B cell (primary cell): ENCODE data around the gene PTPN4. TPM values are rescaled to one million over a fixed set of nuclear protein-coding genes. Genes with fewer than 3 reads are reported as not detected.

ENCODE experiments used
- ATAC-seq: fragments of 200-7000 bp; cut with Tn5 transposase; one replicate; pipeline ENCODE4 v1.10.0; 2021; ENCODE audit warnings: low read depth, mild to moderate bottlenecking, moderate number of reproducible peaks, moderate library complexity
- CTCF ChIA-PET: fragments of 350-600 bp; sonication (Branson Sonifier 250); formaldehyde crosslinking; loops from one replicate; lab custom pipeline; 2021; ENCODE audit warnings: antibody characterized with exemption, inconsistent platforms; lab: Charles Lee
- POLR2A ChIA-PET: fragments of 350-600 bp; sonication (Branson Sonifier 250); formaldehyde crosslinking; loops from one replicate; lab custom pipeline; 2021; ENCODE audit warnings: antibody characterized with exemption; lab: Charles Lee
- DNase-seq: peaks from one replicate; pipeline ENCODE4 v3.0.0; 2013
- H2AFZ ChIP-seq: 2 replicates; pipeline ENCODE4 v1.6.1; 2012; ENCODE audit warnings: mild to moderate bottlenecking, low read depth, low read length; ENCODE audit not compliant: insufficient read depth, poor library complexity, severe bottlenecking
- H3K27ac ChIP-seq, 2 donors: 1 replicate in 1 of 2; 2 replicates in 1 of 2; pipeline ENCODE4 v1.5.1; 2012 to 2013; ENCODE audit warnings: low read length in 2 of 2, mild to moderate bottlenecking in 2 of 2, moderate library complexity in 1 of 2
- H3K27me3 ChIP-seq, 4 experiments: fragments of 200-600 bp in 1 of 4; sonication (generic) in 1 of 4; replicated peaks in 1 of 4; 1 replicate in 2 of 4; 2 replicates in 2 of 4; pipeline versions ENCODE4 v1.6.1 to v1.7.0; 2013 to 2016; ENCODE audit warnings: low read length in 3 of 4, mild to moderate bottlenecking in 2 of 4, mixed read lengths in 1 of 4, moderate library complexity in 1 of 4; ENCODE audit not compliant: insufficient read depth in 4 of 4, control insufficient read depth in 3 of 4; ENCODE audit errors: control extremely low read depth in 1 of 4
- H3K36me3 ChIP-seq, 2 experiments: replicated peaks in 1 of 2; 1 replicate in 1 of 2; 2 replicates in 1 of 2; pipeline versions ENCODE4 v1.6.1 to v1.7.1; 2013; ENCODE audit warnings: low read length in 1 of 2; ENCODE audit not compliant: insufficient read depth in 2 of 2, control insufficient read depth in 1 of 2; ENCODE audit errors: control extremely low read depth in 1 of 2, extremely low read depth in 1 of 2
- H3K4me1 ChIP-seq, 2 donors: fragments of 200-600 bp in 1 of 2; sonication (generic) in 1 of 2; 1 replicate in 1 of 2; 2 replicates in 1 of 2; pipeline versions ENCODE4 v1.5.1 to v1.6.1; 2013 to 2017; ENCODE audit warnings: low read length in 2 of 2; ENCODE audit not compliant: control insufficient read depth in 2 of 2, insufficient read depth in 2 of 2
- H3K4me2 ChIP-seq: replicated peaks from 2 replicates; pipeline ENCODE3; 2012; ENCODE audit warnings: mild to moderate bottlenecking, low read depth, low read length; ENCODE audit not compliant: poor library complexity, severe bottlenecking
- H3K4me3 ChIP-seq, 5 experiments: fragments of 200-600 bp in 1 of 5; sonication (generic) in 1 of 5; 1 replicate in 3 of 5; 2 replicates in 2 of 5; pipeline versions ENCODE4 v1.5.1 to v1.7.0; 2011 to 2016; ENCODE audit warnings: low read length in 4 of 5, mild to moderate bottlenecking in 4 of 5, low read depth in 2 of 5, control low read depth in 1 of 5, moderate library complexity in 1 of 5; ENCODE audit not compliant: insufficient read depth in 1 of 5; ENCODE audit errors: control extremely low read depth in 1 of 5, extremely low read depth in 1 of 5
- H3K79me2 ChIP-seq: fragments of 200-600 bp; sonication (generic); one replicate; pipeline ENCODE4 v1.6.0; 2016; ENCODE audit warnings: low read length; ENCODE audit not compliant: control insufficient read depth, insufficient read depth
- H3K9ac ChIP-seq: fragments of 200-600 bp; sonication (generic); 2 replicates; pipeline ENCODE4 v1.6.1; 2017; ENCODE audit warnings: mild to moderate bottlenecking, low read length, moderate library complexity
- H3K9me3 ChIP-seq, 3 donors: one replicate each; pipeline versions ENCODE4 v1.6.1 to v1.7.1; 2013; ENCODE audit warnings: low read length in 2 of 3; ENCODE audit not compliant: control insufficient read depth in 2 of 3, insufficient read depth in 1 of 3; ENCODE audit errors: control extremely low read depth in 1 of 3
- H4K20me1 ChIP-seq: 2 replicates; pipeline ENCODE4 v1.6.0; 2012; ENCODE audit warnings: mild to moderate bottlenecking, low read length; ENCODE audit not compliant: insufficient read depth, control insufficient read depth, poor library complexity, severe bottlenecking
- H3K27ac Mint-ChIP-seq: one replicate; pipeline ENCODE4 v1.8.0; 2021; ENCODE audit warnings: mixed read lengths
- H3K27me3 Mint-ChIP-seq: one replicate; pipeline ENCODE4 v1.8.0; 2021; ENCODE audit warnings: mixed read lengths
- H3K4me1 Mint-ChIP-seq: one replicate; pipeline ENCODE4 v1.8.0; 2021; ENCODE audit warnings: mixed read lengths
- H3K4me3 Mint-ChIP-seq: one replicate; pipeline ENCODE4 v1.8.0; 2021; ENCODE audit warnings: mixed read lengths
- H3K9me3 Mint-ChIP-seq: one replicate; pipeline ENCODE4 v1.8.0; 2022; ENCODE audit warnings: mixed read lengths; ENCODE audit not compliant: insufficient read depth
- EZH2 ChIP-seq: IDR thresholded peaks from 2 replicates; pipeline ENCODE4 v1.6.1; 2012; ENCODE audit warnings: borderline replicate concordance, low read depth, mild to moderate bottlenecking, moderate library complexity, low read length; ENCODE audit not compliant: insufficient read depth, poor library complexity, severe bottlenecking
- WGBS: methylation state at CpG from one replicate; pipeline ENCODE4 v1.1.5; 2013; ENCODE audit warnings: missing lambda C conversion rate; ENCODE audit not compliant: insufficient coverage; 5-methylcytosine and 5-hydroxymethylcytosine counted together
- intact Hi-C: fragments of 100-400 bp; cut with micrococcal nuclease; formaldehyde crosslinking; loops from one replicate; pipeline ENCODE4 v1.10.0; 2022
- polyA plus RNA-seq: library from polyadenylated mRNA; depleted of rRNA; stranded (reverse); fragments of >200 nt; gene quantifications from 2 replicates; pipeline ENCODE4 v1.2.3, GENCODE V29; 2012
- total RNA-seq, 2 donors: library from RNA; stranded (reverse); fragments of 120-200 nt in 1 of 2; gene quantifications; 1 replicate in 1 of 2; 2 replicates in 1 of 2; pipeline versions ENCODE4 v1.2.3 to v1.2.4, GENCODE V29; 2013 to 2022
- TF ChIP-seq, protein P1 (sequence below): fragments of 200-600 bp; IDR thresholded peaks from one replicate; pipeline ENCODE4 v1.8.0; 2022; ENCODE audit warnings: antibody characterized with exemption, mild to moderate bottlenecking

Gene PTPN4
- total and polyA plus RNA-seq, 2 donors (not counting 1 experiment from before 2014, with no cell fraction given) = 12.6 to 54.8 TPM

DNA sequence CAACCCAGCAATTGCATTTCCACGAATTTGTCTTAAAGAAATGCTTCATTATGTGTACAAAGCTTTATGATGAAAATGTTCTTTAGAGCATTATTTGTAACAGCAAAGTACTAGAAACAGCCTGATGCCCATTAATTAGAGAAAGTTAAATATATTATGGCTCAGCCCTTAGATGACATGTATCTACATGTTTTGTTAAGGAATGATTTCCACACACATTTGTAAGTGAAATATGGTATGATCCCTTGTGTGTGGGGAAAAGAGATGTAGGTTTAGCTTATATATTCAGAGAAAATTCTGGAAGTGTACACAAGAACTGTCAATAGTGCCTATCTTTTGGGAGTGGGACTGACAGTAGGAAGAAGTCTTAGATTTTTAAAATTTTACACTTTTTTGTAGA is 3.8 kb upstream of the PTPN4 start:
- ChIA-PET POLR2A (no interaction called here), CTCF (interaction anchor here (0.7 to 9.4 kb wide), 6 partner anchors 22 to 420 kb away, joined by 3 to 174 read pairs (median 4); no protein-coding TSS in a partner anchor)
- TF ChIP-seq, protein P1, sequence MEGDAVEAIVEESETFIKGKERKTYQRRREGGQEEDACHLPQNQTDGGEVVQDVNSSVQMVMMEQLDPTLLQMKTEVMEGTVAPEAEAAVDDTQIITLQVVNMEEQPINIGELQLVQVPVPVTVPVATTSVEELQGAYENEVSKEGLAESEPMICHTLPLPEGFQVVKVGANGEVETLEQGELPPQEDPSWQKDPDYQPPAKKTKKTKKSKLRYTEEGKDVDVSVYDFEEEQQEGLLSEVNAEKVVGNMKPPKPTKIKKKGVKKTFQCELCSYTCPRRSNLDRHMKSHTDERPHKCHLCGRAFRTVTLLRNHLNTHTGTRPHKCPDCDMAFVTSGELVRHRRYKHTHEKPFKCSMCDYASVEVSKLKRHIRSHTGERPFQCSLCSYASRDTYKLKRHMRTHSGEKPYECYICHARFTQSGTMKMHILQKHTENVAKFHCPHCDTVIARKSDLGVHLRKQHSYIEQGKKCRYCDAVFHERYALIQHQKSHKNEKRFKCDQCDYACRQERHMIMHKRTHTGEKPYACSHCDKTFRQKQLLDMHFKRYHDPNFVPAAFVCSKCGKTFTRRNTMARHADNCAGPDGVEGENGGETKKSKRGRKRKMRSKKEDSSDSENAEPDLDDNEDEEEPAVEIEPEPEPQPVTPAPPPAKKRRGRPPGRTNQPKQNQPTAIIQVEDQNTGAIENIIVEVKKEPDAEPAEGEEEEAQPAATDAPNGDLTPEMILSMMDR = no peak
- no peak for TF ChIP-seq EZH2
- H3K4me3 ChIP-seq = no peak overlapping the region
- DNase-seq = no peak
- H3K27me3 Mint-ChIP-seq = peaks cover 7% of the 10 kb centered on the region
- no CpG with 5 or more reads among the region's 1 CpG for WGBS
- no peak overlapping the region for H3K4me2 ChIP-seq
- no peaks in the 10 kb centered on the region for H3K9me3 Mint-ChIP-seq
- no peak overlapping the region for H3K27ac ChIP-seq
- no peak overlapping the region for H2AFZ ChIP-seq
- H3K4me3 Mint-ChIP-seq = no peak overlapping the region
- H3K4me1 ChIP-seq = peaks cover 8 to 14% of the 10 kb centered on the region in 2 donors
- H3K9me3 ChIP-seq = no peaks in the 10 kb centered on the region
- H3K9ac ChIP-seq = no peak overlapping the region
- H3K4me1 Mint-ChIP-seq = peaks cover 18% of the 10 kb centered on the region
- no peaks in the 10 kb centered on the region for H3K27me3 ChIP-seq
- peaks cover 8% of the 10 kb centered on the region for H3K79me2 ChIP-seq
- intact Hi-C loops = loop anchor here (5.0 kb wide), 2 partner anchors 351 to 1981 kb away; partner anchors contain the start of gene NIFK
- ATAC-seq = no peak
- no peak overlapping the region for H3K27ac Mint-ChIP-seq
- H3K36me3 ChIP-seq = no peaks in the 10 kb centered on the region
- no peaks in the 10 kb centered on the region for H4K20me1 ChIP-seq

DNA sequence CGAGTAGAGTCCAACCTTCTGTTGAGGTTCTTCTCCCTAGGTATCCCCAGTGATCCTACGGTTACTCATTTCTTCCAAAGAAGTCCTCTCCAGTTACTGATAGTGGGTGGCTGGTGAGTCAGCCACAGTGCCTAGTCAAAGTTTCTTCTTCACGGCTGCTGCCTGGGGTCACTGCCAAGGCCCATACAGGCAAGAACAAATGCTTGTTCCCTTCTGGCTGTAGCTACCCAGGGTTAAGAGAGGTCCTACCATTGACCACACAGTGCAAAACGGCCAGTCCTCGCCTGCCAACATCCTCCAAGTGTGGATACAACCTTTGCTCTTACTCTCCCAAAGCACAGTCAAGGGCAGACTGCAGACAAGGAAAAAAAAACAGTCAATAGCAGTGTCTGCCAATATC is 2.9 kb upstream of the PTPN4 start:
- Mint-ChIP-seq H3K4me1 (peaks cover 24% of the 10 kb centered on the region), H3K27ac (no peak overlapping the region)

More for the DNA sequence above, 2.9 kb upstream of the PTPN4 start:
- H3K79me2 ChIP-seq = peaks cover 17% of the 10 kb centered on the region
- H3K4me1 ChIP-seq = peaks cover 16 to 17% of the 10 kb centered on the region in 2 donors
- no peak overlapping the region for H3K4me3 ChIP-seq
- no peaks in the 10 kb centered on the region for H3K36me3 ChIP-seq
- no peaks in the 10 kb centered on the region for H3K9me3 ChIP-seq
- TF ChIP-seq, protein P1 = no peak
- no peak for TF ChIP-seq EZH2
- WGBS = 77% methylated on average over 1 of the region's 5 CpGs
- ChIA-PET POLR2A (no interaction called here), CTCF (interaction anchor here (1.2 to 9.4 kb wide), 3 partner anchors 66 to 419 kb away, joined by 3 to 174 read pairs (median 68); no protein-coding TSS in a partner anchor)
- H3K4me3 Mint-ChIP-seq = no peak overlapping the region
- H3K27me3 ChIP-seq = no peaks in the 10 kb centered on the region
- DNase-seq (no peak), ATAC-seq (no peak)
- no peak overlapping the region for H3K9ac ChIP-seq
- H2AFZ ChIP-seq = no peak overlapping the region
- H3K9me3 Mint-ChIP-seq = no peaks in the 10 kb centered on the region
- H4K20me1 ChIP-seq = no peaks in the 10 kb centered on the region
- H3K4me2 ChIP-seq = no peak overlapping the region
- intact Hi-C loops = loop anchor here (5.0 kb wide), 2 partner anchors 350 to 1980 kb away; partner anchors contain the start of gene NIFK
- H3K27me3 Mint-ChIP-seq = no peaks in the 10 kb centered on the region
- H3K27ac ChIP-seq = no peak overlapping the region
